SK-N-SH (cell line): ENCODE results near the gene PRDX4. TPM values are rescaled to one million over a fixed set of nuclear protein-coding genes. Genes with fewer than 3 reads are reported as not detected.

Experiments used
- CTCF ChIA-PET: fragments of 300-600, 350-600 bp; formaldehyde crosslinking; extraction: SDS; loops from one replicate; lab custom pipeline; 2021; lab: Yijun Ruan, JAX
- POLR2A ChIA-PET: fragments of 350-600 bp; sonication (Branson Sonifier 250); formaldehyde crosslinking; extraction: SDS; loops from one replicate; lab custom pipeline; 2020; ENCODE audit warnings: antibody characterized with exemption, inconsistent platforms; lab: Yijun Ruan, JAX
- DNase-seq: peaks from one replicate; pipeline ENCODE4 v3.0.0; 2012
- H2AFZ ChIP-seq: fragments of 200-600 bp; sonication (generic); 2 replicates; pipeline ENCODE4 v1.8.1; 2016; ENCODE audit warnings: antibody characterized with exemption, mild to moderate bottlenecking, low read depth
- H3F3A ChIP-seq: fragments of 200-600 bp; sonication (generic); replicated peaks from 2 replicates; pipeline ENCODE3; 2016; ENCODE audit warnings: antibody characterized with exemption, mild to moderate bottlenecking; ENCODE audit not compliant: insufficient read depth
- H3K27ac ChIP-seq, 2 experiments: fragments of 200-500 bp in 1 of 2; fragments of 200-600 bp in 1 of 2; sonication (Bioruptor generic) in 1 of 2; sonication (generic), shearing (Covaris generic) in 1 of 2; 2 replicates each; pipeline versions ENCODE4 v1.5.1 to v1.6.1; 2014 to 2016; ENCODE audit warnings: low read depth in 2 of 2, inconsistent platforms in 1 of 2, low read length in 1 of 2, mild to moderate bottlenecking in 1 of 2, mixed read lengths in 1 of 2
- H3K27me3 ChIP-seq: fragments of 200-600 bp; sonication (generic), shearing (Covaris generic); 2 replicates; pipeline ENCODE4 v1.6.1; 2016; ENCODE audit warnings: mixed run types; ENCODE audit not compliant: insufficient read depth
- H3K36me3 ChIP-seq, 2 experiments: fragments of 200-500 bp in 1 of 2; fragments of 200-600 bp in 1 of 2; sonication (Bioruptor generic) in 1 of 2; sonication (generic) in 1 of 2; replicated peaks in 1 of 2; 2 replicates each; pipeline versions ENCODE3 to v1.5.1; 2014 to 2016; ENCODE audit warnings: low read length in 1 of 2, mild to moderate bottlenecking in 1 of 2; ENCODE audit not compliant: insufficient read depth in 2 of 2, control insufficient read depth in 1 of 2
- H3K4me1 ChIP-seq, 2 experiments: fragments of 200-500 bp in 1 of 2; fragments of 200-600 bp in 1 of 2; sonication (Bioruptor generic) in 1 of 2; sonication (generic), shearing (Covaris generic) in 1 of 2; 2 replicates each; pipeline versions ENCODE4 v1.5.1 to v1.6.1; 2014 to 2016; ENCODE audit warnings: low read depth in 1 of 2, low read length in 1 of 2, mixed run types in 1 of 2; ENCODE audit not compliant: insufficient read depth in 2 of 2, control insufficient read depth in 1 of 2
- H3K4me2 ChIP-seq: fragments of 200-600 bp; sonication (generic), shearing (Covaris generic); 2 replicates; pipeline ENCODE4 v1.6.1; 2017; ENCODE audit warnings: mixed run types
- H3K4me3 ChIP-seq, 2 experiments: fragments of 200-500 bp in 1 of 2; fragments of 200-600 bp in 1 of 2; sonication (Bioruptor generic) in 1 of 2; sonication (generic), shearing (Covaris generic) in 1 of 2; 2 replicates each; pipeline versions ENCODE4 v1.5.1 to v1.8.1; 2014 to 2016; ENCODE audit warnings: low read depth in 2 of 2, inconsistent platforms in 1 of 2, low read length in 1 of 2, mild to moderate bottlenecking in 1 of 2, mixed read lengths in 1 of 2, moderate library complexity in 1 of 2
- H3K79me2 ChIP-seq: fragments of 200-600 bp; sonication (generic); 2 replicates; pipeline ENCODE4 v1.8.1; 2017; ENCODE audit warnings: mild to moderate bottlenecking; ENCODE audit not compliant: insufficient read depth
- H3K9ac ChIP-seq: fragments of 200-600 bp; sonication (generic); 2 replicates; pipeline ENCODE4 v1.6.1; 2017; ENCODE audit warnings: mixed run types
- H3K9me2 ChIP-seq: fragments of 200-600 bp; sonication (generic); 2 replicates; pipeline ENCODE4 v1.6.1; 2017; ENCODE audit warnings: mixed run types
- H3K9me3 ChIP-seq: fragments of 200-600 bp; sonication (generic); 2 replicates; pipeline ENCODE4 v1.6.1; 2017; ENCODE audit warnings: mixed run types, mild to moderate bottlenecking, moderate library complexity
- H4K20me1 ChIP-seq: fragments of 200-600 bp; sonication (generic); 2 replicates; pipeline ENCODE4 v1.6.1; 2017; ENCODE audit warnings: mild to moderate bottlenecking, mixed run types; ENCODE audit not compliant: insufficient read depth
- CHD2 ChIP-seq: fragments of 150-350 bp; IDR thresholded peaks from 2 replicates; pipeline ENCODE4 v1.6.1; 2018; ENCODE audit warnings: low read length; ENCODE audit not compliant: partially characterized antibody
- ELF1 ChIP-seq: IDR thresholded peaks from 2 replicates; pipeline ENCODE4 v1.4.0; 2012
- EP300 ChIP-seq, 2 experiments: IDR thresholded peaks; 2 replicates each; pipeline versions ENCODE4 v1.4.0 to v1.6.1; 2012; ENCODE audit warnings: borderline replicate concordance in 1 of 2, low read depth in 1 of 2, low read length in 1 of 2
- EZH2phosphoT487 ChIP-seq: fragments of 200-600 bp; sonication (generic); IDR thresholded peaks from 2 replicates; pipeline ENCODE4 v1.6.1; 2017; ENCODE audit warnings: low read depth, mixed run types, mild to moderate bottlenecking, antibody characterized with exemption, moderate library complexity, borderline replicate concordance
- FOSL2 ChIP-seq: IDR thresholded peaks from 2 replicates; pipeline ENCODE4 v1.4.0; 2012; ENCODE audit warnings: low read depth, mild to moderate bottlenecking, moderate library complexity, borderline replicate concordance
- FOXJ3 ChIP-seq: sonication (generic); formaldehyde crosslinking; IDR thresholded peaks from 2 replicates; pipeline ENCODE4 v1.5.1; 2020; ENCODE audit warnings: mild to moderate bottlenecking, missing genetic modification reagents
- GABPA ChIP-seq: IDR thresholded peaks from 2 replicates; pipeline ENCODE4 v1.4.0; 2012; ENCODE audit warnings: low read depth, mild to moderate bottlenecking
- GATA2 ChIP-seq: sonication (generic); formaldehyde crosslinking; IDR thresholded peaks from 2 replicates; pipeline ENCODE4 v1.5.0; 2020; ENCODE audit warnings: mild to moderate bottlenecking, missing genetic modification reagents
- JUND ChIP-seq: IDR thresholded peaks from 2 replicates; pipeline ENCODE4 v1.4.0; 2012
- MEF2A ChIP-seq: IDR thresholded peaks from 2 replicates; pipeline ENCODE4 v1.4.0; 2012; ENCODE audit warnings: low read depth, borderline replicate concordance
- MXI1 ChIP-seq: IDR thresholded peaks from 2 replicates; pipeline ENCODE4 v1.6.1; 2012; ENCODE audit warnings: mild to moderate bottlenecking, low read depth, low read length, improper control_type of control experiment
- RCOR1 ChIP-seq: fragments of 150-350 bp; IDR thresholded peaks from 2 replicates; pipeline ENCODE4 v1.6.1; 2017; ENCODE audit warnings: antibody characterized with exemption, low read length
- RXRA ChIP-seq: IDR thresholded peaks from 2 replicates; pipeline ENCODE4 v1.4.0; 2012; ENCODE audit warnings: low read depth, mild to moderate bottlenecking, borderline replicate concordance
- SIN3A ChIP-seq: IDR thresholded peaks from 2 replicates; pipeline ENCODE4 v1.6.1; 2012; ENCODE audit warnings: low read depth, mild to moderate bottlenecking, low read length, moderate library complexity, borderline replicate concordance
- TAF1 ChIP-seq: IDR thresholded peaks from 2 replicates; pipeline ENCODE4 v1.6.1; 2012; ENCODE audit warnings: low read depth, mild to moderate bottlenecking, low read length, moderate library complexity, borderline replicate concordance
- TCF12 ChIP-seq: IDR thresholded peaks from 2 replicates; pipeline ENCODE4 v1.4.0; 2012
- USF2 ChIP-seq: fragments of 150-350 bp; IDR thresholded peaks from 2 replicates; pipeline ENCODE4 v1.6.1; 2017; ENCODE audit warnings: antibody characterized with exemption, low read length, low read depth, borderline replicate concordance
- WGBS: methylation state at CpG from one replicate; pipeline ENCODE4 v1.1.6; 2017; ENCODE audit warnings: low lambda C conversion rate; 5-methylcytosine and 5-hydroxymethylcytosine counted together
- polyA plus RNA-seq, 3 experiments: library from polyadenylated mRNA; depleted of rRNA; stranded (reverse); fragments of >200 nt; gene quantifications; 2 replicates each; pipeline ENCODE4 v1.2.3, GENCODE V29; 2012
- TF ChIP-seq, protein P1 (sequence below): IDR thresholded peaks from 2 replicates; pipeline ENCODE4 v1.6.1; 2012; ENCODE audit warnings: mild to moderate bottlenecking, low read depth, low read length, moderate library complexity
- TF ChIP-seq, protein P2 (sequence below): fragments of 200-600 bp; sonication (generic); IDR thresholded peaks from 2 replicates; pipeline ENCODE4 v1.6.1; 2017; ENCODE audit warnings: antibody characterized with exemption, mild to moderate bottlenecking, moderate library complexity

PRDX4 gene
- polyA plus RNA-seq, 1 of the 3 experiments (the other 2 are of a cell fraction) = 140 TPM

DNA sequence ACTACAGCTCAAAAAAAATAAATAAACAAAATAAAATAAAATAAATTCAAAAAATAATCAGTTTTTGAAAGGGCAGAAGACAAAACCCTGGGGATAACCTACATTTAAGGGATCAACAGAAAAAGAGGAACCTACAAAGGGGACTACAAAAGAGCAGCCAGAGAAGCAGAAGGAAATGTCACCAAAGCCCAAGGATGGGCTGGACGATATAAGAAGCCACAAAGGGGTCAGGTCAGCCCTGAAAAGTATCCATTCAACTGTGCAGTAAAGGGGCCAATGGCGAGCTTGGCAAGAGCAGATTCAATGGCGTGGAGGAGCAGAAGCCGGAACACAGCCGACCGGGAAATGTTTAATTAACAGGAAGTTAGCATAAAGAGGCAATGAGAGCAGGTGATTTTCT is 58.9 kb downstream of the PRDX4 start:
- 63% methylated on average over 6 of the region's 6 CpGs for WGBS
- TF ChIP-seq FOSL2 (no peak), SIN3A (no peak), CHD2 (no peak), ELF1 (no peak), TCF12 (no peak), USF2 (no peak), MXI1 (no peak), TAF1 (no peak)
- TF ChIP-seq, protein P1, sequence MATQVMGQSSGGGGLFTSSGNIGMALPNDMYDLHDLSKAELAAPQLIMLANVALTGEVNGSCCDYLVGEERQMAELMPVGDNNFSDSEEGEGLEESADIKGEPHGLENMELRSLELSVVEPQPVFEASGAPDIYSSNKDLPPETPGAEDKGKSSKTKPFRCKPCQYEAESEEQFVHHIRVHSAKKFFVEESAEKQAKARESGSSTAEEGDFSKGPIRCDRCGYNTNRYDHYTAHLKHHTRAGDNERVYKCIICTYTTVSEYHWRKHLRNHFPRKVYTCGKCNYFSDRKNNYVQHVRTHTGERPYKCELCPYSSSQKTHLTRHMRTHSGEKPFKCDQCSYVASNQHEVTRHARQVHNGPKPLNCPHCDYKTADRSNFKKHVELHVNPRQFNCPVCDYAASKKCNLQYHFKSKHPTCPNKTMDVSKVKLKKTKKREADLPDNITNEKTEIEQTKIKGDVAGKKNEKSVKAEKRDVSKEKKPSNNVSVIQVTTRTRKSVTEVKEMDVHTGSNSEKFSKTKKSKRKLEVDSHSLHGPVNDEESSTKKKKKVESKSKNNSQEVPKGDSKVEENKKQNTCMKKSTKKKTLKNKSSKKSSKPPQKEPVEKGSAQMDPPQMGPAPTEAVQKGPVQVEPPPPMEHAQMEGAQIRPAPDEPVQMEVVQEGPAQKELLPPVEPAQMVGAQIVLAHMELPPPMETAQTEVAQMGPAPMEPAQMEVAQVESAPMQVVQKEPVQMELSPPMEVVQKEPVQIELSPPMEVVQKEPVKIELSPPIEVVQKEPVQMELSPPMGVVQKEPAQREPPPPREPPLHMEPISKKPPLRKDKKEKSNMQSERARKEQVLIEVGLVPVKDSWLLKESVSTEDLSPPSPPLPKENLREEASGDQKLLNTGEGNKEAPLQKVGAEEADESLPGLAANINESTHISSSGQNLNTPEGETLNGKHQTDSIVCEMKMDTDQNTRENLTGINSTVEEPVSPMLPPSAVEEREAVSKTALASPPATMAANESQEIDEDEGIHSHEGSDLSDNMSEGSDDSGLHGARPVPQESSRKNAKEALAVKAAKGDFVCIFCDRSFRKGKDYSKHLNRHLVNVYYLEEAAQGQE = no peak
- TF ChIP-seq, protein P2, sequence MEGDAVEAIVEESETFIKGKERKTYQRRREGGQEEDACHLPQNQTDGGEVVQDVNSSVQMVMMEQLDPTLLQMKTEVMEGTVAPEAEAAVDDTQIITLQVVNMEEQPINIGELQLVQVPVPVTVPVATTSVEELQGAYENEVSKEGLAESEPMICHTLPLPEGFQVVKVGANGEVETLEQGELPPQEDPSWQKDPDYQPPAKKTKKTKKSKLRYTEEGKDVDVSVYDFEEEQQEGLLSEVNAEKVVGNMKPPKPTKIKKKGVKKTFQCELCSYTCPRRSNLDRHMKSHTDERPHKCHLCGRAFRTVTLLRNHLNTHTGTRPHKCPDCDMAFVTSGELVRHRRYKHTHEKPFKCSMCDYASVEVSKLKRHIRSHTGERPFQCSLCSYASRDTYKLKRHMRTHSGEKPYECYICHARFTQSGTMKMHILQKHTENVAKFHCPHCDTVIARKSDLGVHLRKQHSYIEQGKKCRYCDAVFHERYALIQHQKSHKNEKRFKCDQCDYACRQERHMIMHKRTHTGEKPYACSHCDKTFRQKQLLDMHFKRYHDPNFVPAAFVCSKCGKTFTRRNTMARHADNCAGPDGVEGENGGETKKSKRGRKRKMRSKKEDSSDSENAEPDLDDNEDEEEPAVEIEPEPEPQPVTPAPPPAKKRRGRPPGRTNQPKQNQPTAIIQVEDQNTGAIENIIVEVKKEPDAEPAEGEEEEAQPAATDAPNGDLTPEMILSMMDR = no peak
- TF ChIP-seq, all 33 proteins: peak for 0
- H3K9me3 ChIP-seq = no peaks in the 10 kb centered on the region
- no peaks in the 10 kb centered on the region for H3K9me2 ChIP-seq
- ChIA-PET CTCF (interaction anchor here (1.3 kb wide), 1 partner anchor 176 kb away, joined by 4 read pairs; no protein-coding TSS in a partner anchor), POLR2A (no interaction called here)
- no peak overlapping the region for H3K9ac ChIP-seq
- no peaks in the 10 kb centered on the region for H4K20me1 ChIP-seq
- peaks cover 24% of the 10 kb centered on the region; the same call in 1 of the 2 replicates for H3K79me2 ChIP-seq
- H3K4me1 ChIP-seq = no peaks in the 10 kb centered on the region
- H2AFZ ChIP-seq = no peak overlapping the region
- no peaks in the 10 kb centered on the region; the same call in 1 of the 2 replicates for H3K27me3 ChIP-seq
- no peaks in the 10 kb centered on the region for H3F3A ChIP-seq
- DNase-seq = no peak
- no peak overlapping the region for H3K4me3 ChIP-seq
- H3K4me2 ChIP-seq = no peak overlapping the region
- H3K27ac ChIP-seq = no peak overlapping the region
- peaks cover 4 to 31% of the 10 kb centered on the region in 2 experiments for H3K36me3 ChIP-seq

DNA sequence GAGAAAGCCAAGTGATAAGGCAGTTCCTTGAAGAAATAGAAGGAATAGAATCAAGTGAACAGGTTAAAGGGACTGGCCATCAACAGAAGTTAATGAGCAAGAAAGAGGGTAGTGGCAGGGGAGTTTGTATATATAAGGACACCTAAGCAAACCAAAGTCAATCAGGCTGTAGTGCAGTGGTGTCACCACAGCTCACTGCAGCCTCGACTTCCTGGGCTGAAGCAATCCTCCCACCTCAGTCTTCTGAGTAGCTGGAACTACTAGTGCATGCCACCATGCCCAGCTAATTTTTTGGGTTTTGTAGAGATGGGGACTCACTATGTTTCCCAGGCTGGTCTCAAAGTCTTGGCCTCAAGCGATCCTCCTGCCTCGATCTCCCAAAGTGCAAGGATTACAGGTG is 59.9 kb downstream of the PRDX4 start:
- Histone ChIP-seq H4K20me1 (no peaks in the 10 kb centered on the region), H3K4me2 (no peak overlapping the region), H3K27me3 (no peaks in the 10 kb centered on the region; the same call in 1 of the 2 replicates), H3K27ac (no peak overlapping the region), H3K36me3 (peaks cover 4 to 26% of the 10 kb centered on the region in 2 experiments), H3K9ac (no peak overlapping the region), H3K4me1 (no peaks in the 10 kb centered on the region), H3K9me3 (no peaks in the 10 kb centered on the region), H2AFZ (no peak overlapping the region), H3F3A (no peaks in the 10 kb centered on the region), H3K79me2 (peaks cover 29% of the 10 kb centered on the region; the same call in 1 of the 2 replicates), H3K9me2 (no peaks in the 10 kb centered on the region), H3K4me3 (no peak overlapping the region)
- ChIA-PET CTCF (interaction anchor here (1.3 kb wide), 1 partner anchor 175 kb away, joined by 4 read pairs; no protein-coding TSS in a partner anchor), POLR2A (no interaction called here)
- WGBS = 32% methylated on average over 2 of the region's 3 CpGs
- no peak for DNase-seq
- TF ChIP-seq USF2 (no peak), MEF2A (no peak), GATA2 (CRISPR knock-in tag) (no peak), EP300 (IDR thresholded peaks at IDR 0.05; ENCODE audit: borderline replicate concordance in 1 of 2, low read depth in 1 of 2, low read length in 1 of 2) (no peak), JUND (no peak), EZH2phosphoT487 (no peak), GABPA (no peak), TCF12 (no peak), RCOR1 (no peak), RXRA (no peak), SIN3A (no peak), FOXJ3 (CRISPR knock-in tag) (no peak)
